T follicular helper cell (primary cell): ENCODE measurements around the gene STYK1.
"Not testable (repeated sequence)": the region's sequence is repeated elsewhere in the genome, so short reads cannot be mapped to it uniquely, and the experiment has no call there.

Source experiments
- DNase-seq: peaks from one replicate; pipeline ENCODE4 v3.0.0-alpha.2; 2020; ENCODE audit warnings: low read depth

STYK1 gene

DNA sequence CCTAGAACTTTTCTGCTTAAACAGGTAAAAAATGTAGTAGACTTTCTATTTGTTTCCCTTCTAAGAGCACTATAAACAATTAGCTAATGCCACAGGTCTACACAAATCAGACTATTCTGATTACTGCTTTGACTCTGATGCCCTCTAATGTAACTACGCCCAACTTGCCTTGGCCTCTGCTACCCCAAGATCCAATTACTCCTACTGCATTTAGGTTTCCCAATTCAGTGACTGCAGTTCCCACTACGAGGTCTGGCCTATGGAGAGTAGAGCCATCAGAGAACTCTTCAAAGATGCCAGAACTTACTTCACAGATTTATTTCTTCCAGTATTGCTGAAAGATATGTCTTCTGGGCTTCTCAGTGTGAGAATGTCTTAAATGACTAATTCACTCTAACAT lies 15.3 kb upstream of the STYK1 start:
- DNase-seq = no peak

DNA sequence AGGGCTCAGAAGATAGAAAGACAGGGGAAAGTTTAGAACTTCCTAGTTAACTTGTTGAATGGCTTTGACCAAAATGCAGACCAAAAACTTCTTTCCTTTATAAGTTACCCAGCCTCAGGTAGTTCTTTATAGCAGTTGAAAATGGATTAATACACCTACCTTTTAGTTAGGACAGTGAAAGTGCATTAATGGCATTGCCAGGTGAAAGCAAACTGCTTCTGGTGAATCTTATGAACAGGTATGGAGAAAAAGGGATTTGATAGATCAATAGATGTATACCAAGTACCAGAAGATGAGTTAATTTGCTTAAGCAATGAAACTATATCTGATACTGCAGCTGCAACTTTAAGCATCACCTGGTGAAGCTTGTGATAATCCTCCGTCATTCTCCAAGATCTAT lies 14.2 kb upstream of the STYK1 start:
- no peak for DNase-seq

DNA sequence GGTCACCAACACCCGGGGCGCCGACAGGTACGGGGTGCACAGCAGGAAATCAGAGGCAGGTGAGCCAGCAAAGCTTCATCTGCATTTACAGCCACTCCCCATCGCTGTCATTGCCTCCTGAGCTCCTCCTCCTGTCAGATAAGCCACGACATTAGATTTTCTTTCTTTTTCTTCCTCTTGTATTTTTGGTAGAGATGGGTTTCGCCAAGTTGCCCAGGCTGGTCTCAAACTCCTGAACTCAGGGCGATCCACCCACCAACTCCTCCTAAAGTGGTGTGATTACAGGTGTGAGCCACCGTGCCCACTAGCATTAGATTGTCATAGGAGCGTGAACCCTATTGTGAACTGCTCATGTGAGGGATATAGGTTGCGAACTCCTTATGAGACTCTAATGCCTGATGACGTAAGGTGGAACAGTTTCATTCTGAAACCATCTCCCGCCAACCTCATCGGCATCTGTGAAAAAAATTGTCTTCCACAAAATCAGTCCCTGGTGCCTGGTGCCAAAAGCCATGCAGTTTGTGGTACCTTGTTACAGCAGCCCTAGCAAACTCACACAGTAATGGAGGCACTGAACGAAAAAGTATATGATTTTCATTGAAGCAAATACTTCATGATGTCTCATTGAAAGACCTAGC lies 1.5 kb downstream of the STYK1 start:
- DNase-seq = no peak

DNA sequence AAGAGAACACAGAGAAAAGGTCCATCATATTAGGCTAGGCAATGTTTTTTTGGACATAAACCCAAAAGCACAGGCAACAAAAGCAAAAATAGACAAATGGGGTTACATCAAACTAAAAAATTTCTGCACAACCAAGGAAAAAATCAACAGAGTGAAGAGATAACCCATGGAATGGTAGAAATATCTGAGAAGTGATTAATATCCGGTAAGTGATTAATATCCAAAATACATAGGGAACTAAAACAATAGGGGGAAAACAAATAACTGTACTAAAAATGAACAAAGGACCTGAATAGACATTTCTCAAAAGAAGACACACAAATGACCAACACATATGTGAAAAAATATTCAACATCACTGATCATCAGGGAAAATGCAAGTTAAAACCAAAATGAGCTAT lies 4.3 kb downstream of the STYK1 start:
- DNase-seq = no peak

DNA sequence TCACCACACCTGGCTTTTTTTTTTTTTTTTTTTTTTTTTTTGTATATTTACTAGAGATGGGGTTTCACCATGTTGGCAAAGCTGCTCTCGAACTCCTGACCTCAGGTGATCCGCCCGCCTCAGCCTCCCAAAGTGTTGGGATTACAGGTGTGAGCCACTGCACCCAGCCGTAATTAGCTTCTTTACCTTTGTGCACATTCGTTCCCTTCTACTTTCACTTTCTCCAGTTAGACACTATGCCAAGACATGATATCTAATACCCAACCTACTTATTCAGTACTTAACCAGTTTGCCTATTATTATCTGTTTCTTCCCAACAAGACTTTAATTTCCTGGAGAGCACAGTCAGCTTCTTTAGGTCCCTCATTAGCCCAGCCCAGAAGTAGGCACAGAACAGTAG lies 5.3 kb downstream of the STYK1 start:
- DNase-seq = no peak

DNA sequence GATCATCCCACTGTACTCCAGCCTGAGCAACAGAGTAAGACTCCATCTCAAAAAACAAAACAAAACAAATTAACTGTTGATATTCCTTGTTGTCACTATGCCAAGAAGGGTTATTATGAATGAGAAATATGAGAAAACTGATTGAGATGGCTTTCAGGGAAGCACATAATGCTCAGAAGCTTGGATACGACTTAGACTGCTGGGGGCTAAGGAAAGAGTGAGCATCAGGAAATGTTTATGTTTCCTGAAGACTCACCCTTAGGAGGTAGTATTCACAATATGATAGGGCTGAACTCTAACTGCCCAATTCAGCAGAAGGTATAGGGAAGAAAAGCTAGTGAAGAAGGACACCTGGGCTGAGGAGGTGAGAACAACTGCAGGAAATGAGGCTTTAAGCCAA lies 6.3 kb downstream of the STYK1 start:
- no peak for DNase-seq

DNA sequence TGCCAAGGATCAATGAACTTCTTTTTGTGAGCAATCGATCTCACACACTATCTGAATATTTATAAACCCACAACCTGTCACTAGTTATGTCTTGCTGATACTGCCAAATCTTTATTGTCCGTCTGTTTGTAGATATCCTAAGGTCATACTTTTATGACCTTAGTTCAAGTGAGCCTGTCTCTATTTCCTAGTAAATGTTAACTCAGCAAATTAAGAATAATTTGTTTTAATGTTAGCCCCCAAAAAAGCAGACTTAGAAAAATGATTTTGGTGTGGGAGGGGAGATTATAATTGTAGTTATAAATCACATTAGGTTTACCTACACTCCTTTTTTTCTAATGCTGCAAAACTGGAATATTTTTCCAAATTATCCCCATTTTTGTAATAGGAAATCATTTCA lies 9.4 kb downstream of the STYK1 start:
- DNase-seq = no peak

DNA sequence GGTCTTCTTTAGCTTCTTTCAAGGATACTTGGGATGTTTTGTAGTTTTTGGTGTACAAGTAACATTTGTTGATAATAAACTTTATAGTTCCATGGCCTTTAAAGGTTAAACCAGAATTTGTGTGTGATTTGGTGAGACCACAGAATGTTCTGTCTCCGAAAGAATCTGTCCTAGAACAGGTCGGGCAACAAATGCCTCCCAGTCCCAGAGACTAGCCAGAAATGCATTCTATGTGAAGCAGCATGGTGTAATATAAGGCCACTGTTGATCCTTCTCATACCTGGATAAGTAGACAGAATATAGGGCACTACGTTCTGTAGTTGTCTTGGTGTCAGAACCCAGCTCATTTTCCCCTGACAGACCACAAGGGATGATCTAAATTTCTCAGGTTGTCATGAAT lies 10.0 kb downstream of the STYK1 start:
- no peak for DNase-seq

DNA sequence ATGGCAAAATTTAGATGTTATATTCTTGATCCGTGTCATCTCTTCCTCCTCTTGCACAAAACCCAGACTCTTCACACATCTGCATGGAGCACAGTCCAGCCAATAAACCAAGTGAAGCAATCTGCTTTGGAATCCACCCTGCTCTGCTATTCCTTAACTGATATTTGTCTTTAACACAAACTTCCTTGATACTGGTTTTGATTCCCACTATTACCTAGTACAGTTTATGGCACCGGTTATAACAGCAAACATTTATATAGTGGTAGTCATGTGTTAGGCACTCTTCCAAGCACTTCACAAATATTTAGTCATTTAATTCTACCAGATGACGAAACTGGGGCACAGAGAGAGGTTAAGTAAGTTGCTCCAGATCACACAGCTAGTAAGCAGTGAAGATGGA lies 12.5 kb downstream of the STYK1 start:
- DNase-seq = no peak

DNA sequence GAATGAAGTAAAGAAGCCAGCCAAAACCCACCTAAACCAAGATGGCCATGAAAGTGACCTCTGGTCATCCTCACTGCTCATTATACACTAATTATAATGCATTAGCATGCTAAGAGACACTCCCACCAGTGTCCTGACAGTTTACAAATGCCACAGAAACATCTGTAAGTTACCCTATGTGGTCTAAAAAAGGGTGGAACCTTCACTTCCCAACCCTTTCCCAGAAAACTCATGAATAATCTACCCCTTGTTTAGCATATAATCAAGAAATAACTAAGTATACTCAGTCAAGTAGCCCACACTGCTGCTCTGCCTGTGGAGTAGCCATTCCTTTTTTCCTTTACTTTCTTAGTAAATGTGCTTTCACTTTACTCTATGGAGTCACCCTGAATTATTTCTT lies 19.8 kb downstream of the STYK1 start:
- no peak for DNase-seq

DNA sequence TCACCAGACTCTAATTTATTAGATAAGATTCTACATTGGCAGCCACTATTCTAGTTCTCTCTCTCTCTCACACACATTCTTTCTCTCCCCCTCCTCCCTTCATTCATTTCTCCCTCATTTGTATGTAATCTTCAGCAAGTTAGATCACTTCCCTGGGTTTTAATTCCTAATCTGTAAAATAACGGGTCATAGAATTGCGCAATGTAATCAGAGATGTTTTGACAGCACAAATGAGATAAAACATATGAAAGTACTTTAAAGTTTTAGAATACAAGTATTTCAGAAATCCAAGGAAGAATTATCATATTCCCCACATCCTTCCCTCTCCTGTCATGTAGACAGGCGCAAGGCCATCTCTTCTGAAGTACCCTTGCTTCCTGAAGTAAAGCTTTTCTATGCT lies 21.7 kb downstream of the STYK1 start:
- no peak for DNase-seq

DNA sequence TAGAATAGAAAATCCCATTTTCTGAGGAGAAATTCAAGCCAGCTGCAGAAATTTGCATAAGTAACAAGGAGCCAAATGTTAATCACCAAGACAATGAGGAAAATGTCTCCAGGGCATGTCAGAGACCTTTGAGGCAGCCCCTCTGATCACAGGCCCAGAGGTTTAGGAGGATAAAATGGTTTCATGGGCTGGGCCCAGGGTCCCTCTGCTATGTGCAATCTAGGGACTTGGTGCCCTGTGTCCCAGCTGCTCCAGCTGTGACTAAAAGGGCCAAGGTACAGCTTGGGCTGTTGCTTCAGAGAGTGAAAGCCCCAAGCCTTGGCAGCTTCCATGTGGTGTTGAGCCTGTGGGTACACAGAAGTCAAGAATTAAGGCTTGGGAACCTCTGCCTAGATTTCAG lies 27.3 kb downstream of the STYK1 start:
- not testable (repeated sequence) for DNase-seq

DNA sequence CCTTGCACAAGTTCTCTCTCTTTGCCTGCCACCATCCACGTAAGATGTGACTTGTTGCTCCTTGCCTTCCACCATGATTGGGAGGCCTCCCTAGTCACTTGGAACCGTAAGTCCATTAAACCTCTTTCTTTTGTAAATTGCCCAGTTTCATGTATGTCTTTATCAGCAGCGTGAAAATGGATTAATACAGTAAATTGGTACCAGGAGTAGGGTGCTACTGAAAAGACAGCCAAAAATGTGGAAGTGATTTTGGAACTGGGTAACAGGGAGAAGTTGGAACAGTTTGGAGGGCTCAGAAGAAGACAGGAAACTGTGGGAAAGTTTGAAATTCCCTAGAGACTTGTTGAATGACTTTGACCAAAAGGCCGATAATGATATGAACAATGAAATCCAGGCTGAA lies 27.9 kb downstream of the STYK1 start:
- no peak for DNase-seq

DNA sequence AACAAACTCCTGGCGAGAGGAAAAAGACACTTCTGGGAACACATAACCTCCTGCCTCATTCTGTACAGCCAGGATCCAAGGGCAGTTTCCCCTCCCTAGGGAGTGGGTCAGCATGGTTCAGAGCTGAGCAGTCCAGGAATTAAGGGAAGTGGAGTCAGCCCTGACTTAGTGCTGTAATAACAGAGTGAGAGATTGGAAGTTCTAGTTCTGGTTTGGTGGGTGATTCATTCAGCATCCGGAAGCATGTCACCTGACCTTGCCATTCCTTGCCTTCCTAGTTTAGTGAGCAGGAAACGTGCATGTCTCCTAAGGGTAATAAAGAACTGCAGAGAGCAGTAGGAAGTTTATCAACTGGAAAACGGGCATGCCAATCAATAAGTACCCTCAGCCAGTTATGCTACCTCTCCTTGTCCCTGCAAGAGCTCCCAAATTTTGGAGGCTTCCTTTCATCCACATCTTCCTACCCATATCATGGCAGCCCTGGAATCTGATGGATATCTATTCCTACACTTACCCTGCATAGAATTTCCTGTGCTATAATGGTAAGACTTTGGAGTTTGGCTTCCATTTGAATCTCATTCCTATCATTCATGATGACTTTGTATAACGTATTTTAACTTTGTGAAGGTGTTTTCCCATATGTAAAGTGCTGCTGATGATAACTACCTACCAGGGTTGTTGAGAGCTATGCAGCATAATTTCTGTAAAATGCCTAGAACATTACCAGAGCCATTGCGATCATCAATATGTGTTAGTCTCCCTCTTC lies 31.9 kb downstream of the STYK1 start:
- DNase-seq = no peak

DNA sequence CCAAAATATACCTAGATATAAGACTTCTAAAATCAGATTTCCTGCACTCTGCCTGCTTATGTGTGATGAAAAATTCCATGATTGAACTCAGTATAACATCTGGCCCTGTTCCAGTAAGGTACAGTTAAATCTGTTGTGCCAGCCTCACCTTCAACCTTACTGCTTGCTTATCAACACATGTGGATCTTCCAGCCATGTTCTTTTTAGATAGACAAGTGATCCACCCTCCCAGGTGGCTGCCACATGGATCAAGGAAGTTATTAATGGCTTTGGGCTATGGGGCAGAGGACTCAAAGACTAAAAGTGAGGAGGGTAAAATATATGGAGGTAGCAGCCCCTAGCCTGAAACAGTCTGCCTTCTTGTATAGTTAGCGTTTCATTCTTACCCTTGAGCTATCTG lies 35.1 kb downstream of the STYK1 start:
- no peak for DNase-seq

DNA sequence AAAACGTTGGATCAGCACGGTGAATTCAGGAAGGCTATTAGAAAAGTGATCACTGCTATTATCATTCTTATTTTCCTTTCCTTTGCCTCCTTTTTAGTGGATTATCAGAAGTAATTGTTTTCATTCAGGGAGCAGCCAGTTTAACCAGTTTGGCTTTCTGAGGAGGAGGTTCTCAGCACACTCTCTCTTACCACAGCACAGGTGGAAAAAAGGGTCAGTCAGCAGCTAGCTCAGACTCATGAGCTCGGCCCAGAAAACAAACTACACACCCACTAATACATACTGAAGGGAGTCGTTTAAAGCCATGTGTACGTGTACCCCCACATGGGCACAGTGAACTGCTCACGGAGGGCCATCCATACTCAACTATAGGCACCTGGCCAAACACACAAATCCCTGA lies 37.2 kb downstream of the STYK1 start:
- DNase-seq = no peak

DNA sequence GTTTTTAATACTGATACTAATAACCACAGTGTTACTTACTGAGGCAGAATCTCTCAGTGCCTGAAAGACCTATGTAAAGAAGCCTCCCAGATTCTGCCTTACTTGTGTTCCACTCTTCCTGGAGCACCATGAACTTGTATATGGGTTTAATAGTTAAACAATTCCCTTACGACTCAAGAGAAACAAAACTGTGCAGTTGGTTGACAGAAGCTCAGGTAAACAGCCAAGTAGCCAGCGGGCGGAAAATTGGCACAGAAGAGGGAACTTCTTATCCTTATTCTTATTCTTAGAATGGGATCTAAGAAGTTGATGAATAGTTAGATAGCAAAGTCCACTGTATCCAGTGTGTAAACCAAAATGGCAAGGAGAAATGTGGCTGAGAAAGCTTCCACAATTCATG lies 37.7 kb downstream of the STYK1 start:
- no peak for DNase-seq

DNA sequence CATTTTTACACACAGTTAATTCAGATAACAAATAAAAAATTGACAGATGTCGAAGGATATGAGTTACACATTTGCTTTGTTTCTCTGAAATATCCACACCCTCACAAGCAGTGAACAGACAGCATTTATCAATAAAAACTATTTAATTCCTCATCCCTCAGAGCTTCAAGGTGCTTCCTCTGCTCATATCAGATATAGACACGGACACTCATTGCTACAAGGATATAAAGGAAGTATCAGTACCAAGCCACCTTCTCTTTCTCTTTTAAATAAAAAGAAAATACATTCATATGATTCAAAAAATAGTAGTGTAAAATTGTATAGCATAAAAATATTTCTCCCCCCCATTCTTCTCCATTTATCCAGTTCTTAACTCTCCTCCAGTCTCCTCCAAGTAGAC lies 38.5 kb downstream of the STYK1 start:
- no peak for DNase-seq

DNA sequence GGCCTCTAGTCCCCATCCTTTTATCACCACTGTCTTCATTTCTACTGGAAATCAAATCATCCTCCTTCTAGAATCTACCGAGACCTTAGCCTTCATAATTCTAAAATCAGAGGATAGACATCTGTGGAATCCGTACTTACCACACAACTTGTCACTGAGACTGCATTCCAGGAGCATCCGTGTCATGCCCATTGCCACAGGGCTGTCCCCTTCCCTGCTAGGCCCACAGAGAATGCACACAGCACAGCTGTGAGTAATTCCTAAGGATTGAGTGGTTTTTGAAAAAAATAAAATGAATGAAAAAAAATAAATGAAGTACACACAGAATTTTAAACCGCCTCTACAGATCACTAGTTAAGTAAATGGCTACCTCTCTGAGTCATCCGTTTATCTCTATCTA lies 39.4 kb downstream of the STYK1 start:
- DNase-seq = no peak

DNA sequence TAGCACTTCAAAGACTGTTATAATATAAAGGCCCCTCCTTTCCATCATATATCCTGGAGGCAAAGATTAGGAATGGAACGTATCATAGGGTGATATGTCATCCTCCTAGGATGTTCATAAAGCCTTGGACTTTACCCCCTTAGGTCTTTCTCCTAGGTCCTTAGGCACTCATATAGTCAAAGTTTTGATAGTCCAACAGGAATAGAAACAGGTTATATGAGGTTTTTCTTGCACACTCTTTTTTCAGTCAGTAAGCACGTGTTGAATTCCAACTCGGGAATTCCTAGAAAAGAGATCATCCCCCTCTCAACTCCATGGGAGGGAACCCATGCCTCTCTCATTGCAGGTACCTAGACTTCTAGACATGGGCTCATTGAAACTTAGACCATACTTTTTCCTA lies 40.3 kb downstream of the STYK1 start:
- no peak for DNase-seq

DNA sequence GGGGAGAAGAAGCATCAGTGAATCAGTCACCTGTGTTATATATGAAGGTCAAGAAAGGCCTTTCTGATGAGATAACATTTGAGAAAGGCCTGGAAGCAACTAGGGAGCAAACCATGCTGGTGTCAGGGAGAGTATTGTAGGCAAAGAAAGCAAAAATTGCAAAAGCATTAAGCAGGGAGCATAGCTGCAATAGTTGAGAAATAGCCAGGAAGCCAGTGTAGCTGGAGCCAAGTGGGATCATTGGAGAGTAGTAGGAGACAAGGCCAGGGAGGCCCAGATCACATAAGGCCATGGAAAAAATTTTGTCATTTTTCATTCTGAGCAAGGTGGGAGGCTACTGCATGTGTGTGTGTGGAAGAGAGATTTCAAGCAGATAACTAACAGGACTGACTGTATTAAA lies 41.6 kb downstream of the STYK1 start:
- no peak for DNase-seq

DNA sequence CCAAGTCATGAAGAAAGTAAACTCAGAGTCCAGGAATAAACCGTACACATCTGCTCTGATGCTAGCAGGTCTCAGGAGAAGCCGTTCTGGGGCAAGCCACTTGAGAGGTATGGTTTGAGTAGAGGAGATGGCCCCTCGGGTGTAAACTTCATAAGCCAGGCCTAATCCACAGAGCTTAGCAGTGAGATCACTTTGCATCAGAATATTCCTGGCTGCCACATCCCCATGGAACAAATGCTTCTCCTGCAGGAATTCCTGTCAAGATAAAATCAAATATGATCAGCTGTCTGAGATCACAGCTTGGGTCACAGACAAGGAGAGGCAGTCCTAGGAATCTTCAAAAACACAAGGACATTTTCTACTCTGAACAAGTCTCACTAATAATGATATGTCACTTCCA lies 49.2 kb downstream of the STYK1 start:
- no peak for DNase-seq

DNA sequence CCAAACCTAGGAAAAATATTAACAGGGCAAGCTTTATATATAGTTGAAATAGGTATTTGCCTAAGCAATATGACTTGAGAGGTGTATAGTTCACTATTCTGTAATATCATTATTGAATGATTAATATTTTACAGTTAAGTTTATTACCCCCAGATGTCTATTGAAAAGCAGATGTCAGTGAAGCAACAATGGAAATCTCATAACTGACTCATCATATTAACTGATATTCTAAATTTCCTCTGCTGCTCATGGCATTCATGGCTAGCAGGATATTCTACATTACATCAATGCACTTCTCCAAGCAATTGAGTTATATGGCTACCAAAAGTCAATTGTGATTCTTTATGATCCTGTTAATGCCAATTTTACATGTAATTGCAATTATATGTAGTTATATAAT lies 50.7 kb downstream of the STYK1 start:
- no peak for DNase-seq

DNA sequence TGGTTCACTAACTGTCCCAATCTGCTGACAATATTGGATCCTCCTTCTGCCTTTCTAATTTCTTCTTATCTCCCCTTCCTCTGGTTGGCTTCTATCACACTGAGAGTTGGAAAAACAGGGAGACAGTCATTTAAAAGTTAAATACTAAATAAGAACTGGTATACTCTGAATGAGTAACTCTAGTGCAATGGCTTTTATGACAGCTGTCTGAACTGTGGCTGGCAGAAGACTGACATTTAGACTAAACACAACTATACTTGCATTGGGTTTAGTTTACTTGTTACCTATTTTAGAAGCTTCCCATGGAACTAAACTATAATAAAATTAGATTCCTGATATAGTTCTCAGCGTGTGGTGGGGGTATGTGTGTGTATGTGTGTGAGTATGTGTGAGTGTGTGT lies 52.6 kb downstream of the STYK1 start:
- no peak for DNase-seq
